ENCODE results near the gene IGSF23.
A peak's percentile ranks its signal among the peaks of the same experiment; 100 is the strongest.

IGSF23 gene, protein sequence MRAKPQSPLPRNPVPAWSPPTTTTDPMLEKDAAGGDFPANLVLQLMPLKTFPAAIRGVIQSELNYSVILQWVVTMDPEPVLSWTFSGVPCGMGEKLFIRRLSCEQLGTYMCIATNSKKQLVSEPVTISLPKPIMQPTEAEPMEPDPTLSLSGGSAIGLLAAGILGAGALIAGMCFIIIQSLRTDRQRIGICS

DNA sequence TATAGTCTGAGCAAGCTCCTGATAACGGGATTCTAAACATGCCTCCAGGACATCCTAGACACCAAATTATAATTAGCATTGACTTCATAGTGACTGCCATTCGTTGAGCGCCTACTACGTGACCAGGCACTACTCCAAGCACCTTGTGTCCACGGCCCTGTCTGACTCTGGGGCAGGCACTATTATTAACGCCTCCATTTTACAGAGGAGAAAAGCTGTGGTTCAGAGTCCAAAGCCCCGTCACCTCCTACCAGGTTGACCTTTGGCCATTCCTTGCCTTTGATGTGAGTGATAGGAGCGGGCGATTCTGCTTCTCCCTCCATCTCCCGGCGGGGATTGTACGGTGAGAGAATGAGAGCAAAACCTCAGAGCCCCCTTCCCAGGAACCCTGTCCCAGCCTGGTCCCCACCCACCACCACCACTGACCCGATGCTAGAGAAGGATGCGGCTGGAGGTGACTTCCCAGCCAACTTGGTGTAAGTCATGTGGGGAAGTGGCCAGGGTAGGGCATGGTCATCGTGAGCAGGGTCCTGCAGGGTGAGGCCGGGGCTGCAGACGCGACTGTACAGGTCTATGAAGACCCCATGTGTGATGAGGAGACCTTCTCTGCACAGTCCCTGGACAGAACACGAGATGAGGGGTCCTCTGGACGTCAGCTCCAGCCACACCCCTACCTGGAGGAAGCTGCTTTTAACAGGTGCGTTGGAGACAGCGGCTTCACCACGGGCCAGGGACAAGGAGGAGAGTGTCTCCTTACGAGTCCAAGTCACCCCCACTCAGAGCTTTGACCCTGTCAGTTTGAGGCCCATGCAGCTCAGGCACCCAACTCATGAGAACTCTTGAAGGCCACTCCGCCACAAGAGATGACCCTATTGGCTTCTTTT is at the start of gene IGSF23:
TSS of gene IGSF23 (plus strand) at position 269 of the 884 bp plus-strand sequence. CDS start at position 352, 83 bp downstream.
- DNase-seq: no peak

DNA sequence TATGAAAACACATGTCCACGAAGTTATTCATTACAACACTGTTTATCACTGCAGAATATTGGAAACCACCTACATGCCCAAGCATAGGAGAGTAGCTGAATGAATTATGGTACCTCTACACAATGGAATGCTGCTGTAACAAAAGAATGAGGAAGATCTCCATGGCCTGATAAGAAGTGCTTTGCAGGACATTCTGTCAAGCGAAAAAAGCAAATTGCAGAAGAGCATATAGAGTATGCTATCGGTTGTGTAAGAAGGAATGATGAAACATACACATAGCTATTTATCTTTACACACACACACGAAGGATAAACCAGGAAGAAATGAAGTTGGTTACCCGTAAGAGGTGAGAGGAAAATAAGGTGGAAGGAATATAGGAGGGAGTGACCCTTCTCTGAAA is 46.4 kb upstream of the IGSF23 start:
- DNase-seq: no peak

DNA sequence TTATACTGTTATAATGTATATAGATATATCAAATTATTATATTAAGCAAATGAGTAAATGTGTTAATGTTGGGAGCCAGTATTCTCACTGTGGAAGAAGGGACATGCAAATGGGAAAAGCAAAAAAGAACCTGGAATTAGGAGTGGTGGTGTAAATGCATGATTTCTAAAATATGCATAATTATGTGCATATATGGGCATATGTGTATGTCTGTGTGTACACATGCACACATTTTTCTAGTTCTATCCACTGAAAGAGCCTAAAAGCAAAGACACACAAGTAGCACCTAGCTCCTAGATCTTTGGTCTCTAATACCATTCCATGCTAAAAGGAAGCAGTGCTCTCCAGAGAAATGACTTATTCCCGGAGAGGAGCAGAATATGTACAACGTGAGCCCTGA is 45.6 kb upstream of the IGSF23 start:
- no peak for DNase-seq

DNA sequence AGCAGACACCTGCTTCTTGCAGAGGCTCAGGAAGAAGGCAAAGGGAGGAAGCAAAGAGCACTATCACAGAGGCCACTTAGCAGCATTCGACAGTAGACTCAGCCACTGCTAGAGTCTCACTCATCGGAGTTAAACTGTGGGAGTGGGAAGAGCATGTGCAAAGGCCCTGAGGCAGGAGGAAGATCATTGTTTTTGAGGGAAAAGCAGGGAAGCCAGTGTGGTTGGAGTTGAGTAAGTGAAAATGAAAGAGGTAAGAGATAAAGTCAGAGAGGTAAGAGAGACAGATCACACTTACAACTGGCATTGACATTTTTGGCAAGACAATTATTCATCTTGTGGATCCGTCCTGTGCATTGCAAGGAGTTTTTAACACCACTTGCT is 42.8 kb upstream of the IGSF23 start:
- no peak for DNase-seq

DNA sequence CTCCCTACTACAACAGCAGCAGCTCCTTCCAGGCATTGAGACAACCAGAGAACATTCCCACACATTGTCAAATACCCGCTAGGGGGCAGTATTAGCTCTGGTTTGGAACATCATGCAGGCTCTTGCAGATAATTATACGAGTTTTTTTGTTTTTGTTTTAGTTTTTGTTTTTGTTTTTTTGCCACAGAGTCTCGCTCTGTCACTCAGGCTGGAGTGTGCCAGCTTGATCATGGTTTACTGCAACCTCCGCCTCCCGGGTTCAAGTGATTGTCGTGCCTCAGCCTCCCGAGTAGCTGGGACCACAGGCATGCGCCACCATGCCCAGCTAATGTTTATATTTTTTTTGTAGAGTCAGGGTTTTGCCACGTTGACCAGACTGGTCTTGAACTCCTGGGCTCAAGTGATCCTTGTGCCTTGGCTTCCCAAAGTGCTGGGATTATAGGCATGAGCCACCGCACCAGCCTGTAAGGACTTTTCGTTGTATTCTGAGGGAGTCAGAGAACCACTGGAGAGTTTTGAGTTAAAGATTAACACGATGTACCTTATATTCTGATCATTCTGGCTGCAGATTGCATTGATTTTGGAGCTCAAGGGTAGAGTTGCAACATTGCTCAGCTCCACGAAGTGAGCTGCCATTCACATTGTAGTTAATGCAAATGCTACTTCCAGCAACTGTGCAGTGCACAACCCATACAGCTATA is 42.2 kb upstream of the IGSF23 start:
- DNase-seq: peak; percentile 89

DNA sequence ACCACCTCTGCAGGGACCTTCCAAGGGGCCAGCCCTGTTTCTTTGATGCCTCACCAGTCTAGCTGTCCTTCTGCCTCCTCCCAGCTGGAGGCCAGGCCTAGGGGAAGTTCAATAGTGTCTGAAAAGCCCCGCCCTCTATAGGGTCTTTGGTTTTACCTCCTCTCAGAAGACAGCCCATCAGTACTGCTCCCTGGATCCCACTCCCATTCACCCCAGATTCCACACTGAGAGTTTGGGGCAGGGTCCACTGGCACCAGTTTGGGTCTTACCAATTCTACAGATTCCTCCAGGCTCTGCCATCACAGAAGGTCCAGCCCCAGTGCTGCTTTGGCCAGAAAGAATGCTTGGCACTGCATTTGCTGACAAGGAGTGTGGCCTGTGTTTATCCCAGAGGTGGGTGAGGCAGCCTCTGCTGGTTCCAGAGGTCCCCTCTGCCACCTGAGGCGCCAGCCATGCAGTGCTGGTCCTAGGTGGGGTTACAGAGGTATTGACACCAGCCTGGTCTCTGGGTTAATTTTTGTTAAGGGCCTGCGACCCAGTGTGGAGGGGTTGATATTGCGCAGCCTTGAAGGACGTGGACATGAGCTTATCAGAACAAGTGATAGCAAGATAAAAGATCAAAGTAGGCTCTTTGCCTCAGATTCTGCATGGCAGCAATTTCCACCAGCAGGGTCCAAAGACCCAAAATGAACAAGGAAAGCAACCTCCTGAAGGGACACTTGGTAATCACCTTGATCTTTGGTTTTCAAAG is 41.4 kb upstream of the IGSF23 start:
- DNase-seq: no peak

DNA sequence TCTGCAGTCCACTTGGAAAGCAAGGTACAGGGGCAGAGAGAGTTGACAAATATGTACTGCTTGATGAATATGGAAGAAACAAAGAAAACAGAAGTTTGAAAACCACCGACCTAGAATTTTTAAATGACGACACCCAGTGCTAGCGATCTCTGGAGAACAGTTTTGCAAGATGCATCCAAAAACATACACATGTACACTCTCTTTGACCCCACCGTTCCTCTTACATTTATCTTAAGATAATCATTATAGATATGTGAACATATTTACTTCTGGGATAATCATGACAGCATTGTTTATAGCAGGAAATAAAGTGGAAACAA is 40.8 kb upstream of the IGSF23 start:
- peak; percentile 28 for DNase-seq

DNA sequence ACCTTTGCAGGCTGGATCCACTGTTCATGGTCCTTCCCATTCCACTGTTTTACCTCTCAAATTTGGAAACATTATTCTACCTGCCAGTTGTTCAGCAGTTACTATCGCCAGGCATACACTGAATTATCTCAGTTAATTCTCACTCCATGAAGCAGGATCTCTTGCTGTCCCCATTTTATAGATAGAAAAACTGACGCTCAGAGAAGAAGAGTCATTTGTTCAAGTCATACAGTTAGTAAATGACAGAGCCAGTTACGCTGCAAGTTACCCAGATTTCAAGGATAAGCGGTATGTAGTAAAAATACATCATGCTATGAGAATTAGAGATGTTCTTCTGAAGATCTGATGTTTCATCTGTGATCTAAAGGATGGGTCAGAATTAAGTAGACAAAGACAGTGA is 40.2 kb upstream of the IGSF23 start:
- no peak for DNase-seq

DNA sequence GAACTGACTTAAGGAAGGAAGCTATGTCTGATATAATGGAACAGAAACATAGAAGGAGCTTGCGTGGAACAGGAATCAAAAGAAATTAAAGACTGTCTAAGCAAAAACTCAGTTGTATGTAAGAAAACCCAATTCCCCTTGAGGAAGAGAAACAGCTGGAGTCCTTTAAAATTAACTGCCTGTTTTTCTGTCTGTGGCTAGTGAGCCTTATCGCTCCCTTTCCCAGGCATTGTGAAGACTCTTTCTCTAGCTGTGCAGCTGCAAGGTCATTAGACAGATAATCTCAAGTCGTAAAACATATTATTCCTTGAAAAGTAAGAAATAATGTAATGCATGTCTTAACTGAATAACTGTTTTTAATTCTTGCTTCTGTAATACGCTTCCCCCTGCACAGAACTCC is 39.7 kb upstream of the IGSF23 start:
- DNase-seq: no peak

DNA sequence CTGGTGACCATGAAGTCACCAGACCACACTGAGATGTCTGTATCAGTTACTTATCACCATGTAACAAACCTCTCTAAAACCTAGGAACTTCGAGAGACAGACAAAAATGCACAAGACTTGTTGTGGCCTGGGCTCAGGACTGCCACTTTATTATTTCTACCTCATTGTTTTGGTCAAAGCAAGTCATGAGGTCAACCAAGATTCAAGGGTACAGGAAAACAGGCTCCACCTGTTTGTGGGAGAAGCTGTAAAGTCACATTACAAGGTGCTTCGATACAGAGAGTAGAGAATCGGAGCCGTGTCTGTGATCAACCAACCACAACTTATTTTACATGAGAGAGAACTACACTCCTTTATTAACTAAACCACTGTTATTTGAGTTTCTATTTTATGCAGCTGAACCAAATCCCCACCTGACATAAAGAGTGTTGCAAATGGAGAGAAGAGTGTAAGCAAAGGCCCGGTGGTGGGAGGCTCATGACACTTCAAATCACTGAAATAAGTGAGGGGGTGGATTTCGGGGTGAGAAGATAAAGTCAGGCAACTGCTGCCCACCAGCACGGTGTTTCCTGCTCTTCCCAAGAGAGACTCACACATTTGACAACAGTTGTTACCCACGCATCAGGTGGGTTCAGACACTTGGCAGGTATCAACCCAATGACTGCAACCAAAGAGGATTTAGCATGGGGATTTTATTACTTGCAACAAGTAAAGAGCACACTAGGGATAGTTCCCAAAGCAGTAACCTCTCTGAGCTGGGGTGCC is 39.0 kb upstream of the IGSF23 start:
- no peak for DNase-seq

DNA sequence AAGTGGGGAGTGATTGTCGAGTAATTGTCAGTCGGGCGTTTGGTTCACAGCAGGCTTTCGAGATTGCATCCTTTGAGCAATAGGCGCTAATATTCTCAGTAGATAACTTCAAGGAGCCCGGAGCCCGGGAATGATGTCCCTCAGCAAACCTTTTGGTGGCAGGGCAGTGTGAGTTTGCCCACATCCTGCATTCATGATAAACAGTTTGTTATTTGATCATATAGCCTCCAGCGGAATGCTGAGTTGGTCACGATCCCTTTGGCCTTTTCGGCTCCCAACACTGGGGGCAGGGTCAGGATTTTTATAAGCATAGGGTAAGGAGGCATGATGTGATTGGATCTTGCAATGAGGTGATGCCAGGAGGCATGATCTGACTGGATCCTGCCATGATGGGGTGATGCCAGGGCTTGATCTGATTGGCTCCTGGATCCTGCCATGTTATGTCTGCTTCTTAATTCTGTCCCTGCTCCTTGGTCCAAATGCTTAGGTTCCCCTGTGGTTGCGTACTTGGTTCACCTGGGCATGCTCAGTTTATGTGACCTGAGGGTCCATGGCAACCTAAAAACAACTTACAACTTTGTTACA is 38.2 kb upstream of the IGSF23 start:
- no peak for DNase-seq

DNA sequence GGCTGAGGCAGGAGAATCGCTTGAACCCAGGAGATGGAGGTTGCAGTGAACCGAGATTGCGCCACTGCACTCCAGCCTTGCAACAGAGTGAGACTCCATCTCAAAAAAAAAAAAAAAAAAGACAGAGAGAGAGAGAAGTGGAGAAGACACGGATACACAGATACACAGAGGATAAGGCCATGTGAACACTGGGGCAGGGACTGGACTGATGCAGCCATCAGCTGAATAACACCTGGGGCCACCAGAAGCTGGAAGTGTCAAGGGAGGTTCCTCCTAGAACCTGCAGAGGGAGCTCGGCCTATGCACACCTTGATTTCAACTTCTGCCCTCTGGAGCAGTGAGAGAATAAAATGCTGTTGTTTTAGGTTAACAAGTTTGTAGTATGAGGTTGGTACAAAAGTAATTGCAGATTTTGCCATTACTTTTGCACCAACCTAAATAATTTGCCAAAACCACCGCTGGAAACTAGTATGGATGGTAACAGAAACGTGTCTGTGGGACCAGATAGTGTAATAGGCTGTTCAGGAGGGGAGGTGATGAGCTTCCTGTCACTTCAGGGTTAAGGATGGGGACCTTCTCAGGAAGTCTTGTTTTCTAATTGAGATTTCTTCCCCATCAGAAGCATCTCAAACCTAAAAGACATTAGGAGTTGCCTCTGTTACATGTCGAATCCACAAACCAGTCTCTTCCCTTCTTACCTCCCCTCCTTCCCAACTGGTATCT is 36.4 kb upstream of the IGSF23 start:
- peak; percentile 60 for DNase-seq

DNA sequence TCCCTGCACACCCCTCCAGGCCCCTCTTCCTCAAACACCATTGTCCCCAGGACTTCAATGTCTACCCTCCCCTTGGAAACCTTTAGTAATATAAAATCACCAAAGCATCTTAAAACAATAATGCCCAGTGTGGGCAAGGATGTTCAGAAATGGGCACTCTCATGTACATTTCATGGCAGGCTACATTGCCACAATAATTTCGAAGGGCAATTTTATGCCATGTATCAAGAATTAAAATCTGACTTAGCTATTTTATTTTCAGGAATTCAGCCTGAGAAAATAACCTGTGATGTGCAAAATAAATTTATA is 35.8 kb upstream of the IGSF23 start:
- no peak for DNase-seq

DNA sequence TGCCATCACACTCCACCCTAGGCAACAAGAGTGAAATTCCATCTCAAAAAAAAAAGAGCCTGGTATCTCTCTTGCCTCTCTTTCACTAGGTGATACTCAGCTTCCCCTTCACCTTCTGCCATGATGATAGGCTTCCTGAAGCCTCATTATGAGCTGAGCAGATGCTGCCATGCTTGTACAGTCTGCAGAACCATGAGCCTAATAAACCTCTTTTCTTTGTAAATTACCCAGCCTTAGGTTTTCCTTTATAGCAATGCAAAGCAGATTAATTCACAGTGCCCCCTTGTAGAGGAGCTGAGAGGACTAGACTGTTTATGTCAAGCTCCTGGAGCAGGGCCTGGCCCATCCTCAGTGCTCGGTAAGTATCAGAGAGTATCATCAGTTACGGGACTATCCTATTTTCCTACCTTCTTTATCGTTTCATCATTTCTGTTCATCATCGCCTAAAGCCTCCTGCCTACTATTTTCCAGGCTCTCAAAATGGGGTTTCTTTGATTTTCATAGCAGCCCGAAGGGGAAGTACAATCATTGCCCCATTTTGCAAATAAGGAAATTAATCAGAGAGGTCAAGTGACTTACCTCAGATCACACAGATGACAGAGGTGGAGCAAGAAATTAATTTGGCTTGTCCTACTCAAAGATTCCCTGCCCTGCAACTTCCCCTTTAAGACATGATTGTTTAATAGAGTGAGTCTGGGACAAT is 33.5 kb upstream of the IGSF23 start:
- no peak for DNase-seq

DNA sequence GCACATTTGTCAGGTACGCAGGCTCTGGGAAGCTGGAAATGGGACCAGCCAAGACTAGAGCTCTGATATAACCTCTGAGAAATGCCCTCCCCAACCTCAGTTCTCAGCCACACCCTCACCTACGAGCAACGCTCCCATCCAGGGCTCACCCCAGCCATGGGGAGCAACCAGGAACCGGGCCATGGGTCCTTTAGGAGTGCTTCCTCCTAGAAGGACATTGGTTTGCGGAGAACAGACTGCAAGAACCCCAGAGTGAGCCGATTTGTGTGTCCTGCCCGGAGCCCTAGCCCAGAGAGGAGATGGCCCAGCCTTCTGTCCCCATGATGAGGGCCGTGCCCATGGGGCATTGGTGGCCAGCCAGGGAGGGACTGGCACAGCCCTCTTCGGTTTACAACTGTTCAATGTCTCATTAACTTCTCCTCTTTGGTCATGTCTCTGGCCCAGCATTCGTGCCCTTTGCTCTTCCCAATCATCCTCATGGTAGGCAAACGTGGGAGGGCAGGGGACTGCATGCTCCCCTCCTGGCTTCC is 32.9 kb upstream of the IGSF23 start:
- DNase-seq: no peak

DNA sequence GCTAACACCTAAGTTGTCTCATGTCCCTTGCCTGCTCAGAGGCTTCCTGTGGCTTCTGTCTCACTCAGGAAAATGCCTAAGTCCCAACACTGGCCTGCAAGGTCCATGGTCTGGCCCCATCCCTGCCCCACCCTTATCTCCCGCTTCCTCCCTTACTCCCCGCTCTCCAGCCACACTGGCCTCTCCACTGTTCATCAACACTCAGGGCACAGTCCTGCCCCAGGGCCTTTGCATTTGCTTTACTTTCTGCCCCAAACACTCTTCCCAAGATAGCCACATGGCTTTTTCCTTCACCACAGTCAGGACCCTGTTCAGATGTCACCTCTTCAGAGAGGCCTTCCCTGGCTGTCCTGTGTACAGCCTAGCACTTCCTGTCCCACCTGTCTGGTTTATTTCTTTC is 32.1 kb upstream of the IGSF23 start:
- no peak for DNase-seq

DNA sequence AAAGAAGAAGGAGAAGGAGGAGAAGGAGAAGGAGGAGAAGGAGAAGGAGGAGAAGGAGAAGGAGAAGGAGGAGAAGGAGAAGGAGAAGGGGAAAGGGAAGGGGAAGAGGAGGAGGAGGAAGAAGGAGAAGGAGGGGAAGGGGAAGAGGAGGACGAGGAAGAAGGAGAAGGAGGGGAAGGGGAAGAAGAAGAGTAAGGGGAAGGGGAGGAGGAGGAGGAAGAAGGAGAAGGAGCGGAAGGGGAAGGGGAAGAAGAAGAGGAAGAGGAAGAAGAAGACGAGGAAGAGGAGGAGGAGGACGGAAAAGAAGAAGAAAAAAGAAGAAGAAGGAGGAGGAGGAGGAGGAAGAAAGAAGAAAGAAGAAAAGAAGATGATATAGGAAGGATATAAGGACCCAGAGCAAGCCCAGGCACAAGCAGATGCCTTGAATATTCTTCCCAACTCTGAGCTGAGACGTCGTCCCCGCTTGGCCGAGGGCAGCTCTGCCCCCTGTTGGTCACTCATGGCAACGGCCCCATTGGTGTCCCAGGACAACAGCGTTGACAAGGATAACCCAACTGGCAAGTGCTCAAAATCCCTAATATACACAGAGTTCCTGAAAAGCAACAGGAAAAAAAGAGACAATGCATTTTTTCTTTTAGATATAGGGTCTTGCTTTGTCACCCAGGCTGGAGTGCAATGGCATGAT is 30.6 kb upstream of the IGSF23 start:
- DNase-seq: peak; percentile 57

DNA sequence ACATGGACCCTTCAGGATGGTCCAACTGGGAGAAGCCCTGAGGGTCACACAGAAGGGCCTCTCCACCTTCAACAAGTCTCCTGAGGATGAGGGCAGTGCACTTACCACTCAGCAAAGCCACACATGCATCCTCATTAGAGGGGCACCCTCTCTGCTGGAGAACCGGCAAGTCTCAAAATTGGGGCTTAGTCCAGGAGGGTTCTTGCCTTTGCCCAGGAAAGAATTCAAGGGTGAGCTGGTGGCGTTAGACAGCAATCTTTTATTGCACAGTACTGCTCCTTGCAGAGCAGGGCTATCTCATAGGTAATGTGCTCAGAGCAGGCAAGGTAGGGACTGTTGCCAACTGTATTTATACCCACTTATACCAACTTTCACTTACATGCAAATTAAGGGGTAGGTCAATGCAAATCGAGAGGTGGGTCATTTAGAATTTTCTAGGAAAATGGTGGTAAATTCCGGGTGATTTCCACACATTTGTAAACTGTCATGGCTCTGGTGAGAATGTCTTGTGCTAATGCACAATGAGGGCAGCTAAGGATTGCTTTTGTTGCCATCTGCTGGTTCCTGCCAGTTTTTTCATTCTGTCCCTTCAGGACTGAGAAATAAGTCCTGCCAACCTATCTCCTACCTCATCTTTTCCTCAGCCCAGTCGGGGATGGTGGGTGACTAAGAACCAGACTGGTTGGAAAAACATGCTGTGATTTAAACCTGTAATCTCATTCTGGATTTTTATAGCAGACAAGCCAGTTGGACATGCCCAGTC is 27.8 kb upstream of the IGSF23 start:
- DNase-seq: peak; percentile 46
